BJ (cell line): Measurements from ENCODE around the gene MEGF9. TPM values are rescaled to one million over a fixed set of nuclear protein-coding genes. Genes with fewer than 3 reads are reported as not detected.
A peak's percentile ranks its signal among the peaks of the same experiment; 100 is the strongest.

Source experiments
- CTCF ChIA-PET: fragments of 350-600 bp; formaldehyde crosslinking; extraction: SDS; loops from one replicate; lab custom pipeline; 2021; ENCODE audit warnings: antibody characterized with exemption, inconsistent platforms; lab: Yijun Ruan, JAX
- POLR2A ChIA-PET: fragments of 300-600 bp; sonication (Branson Sonifier 250); formaldehyde crosslinking; extraction: SDS; loops from one replicate; lab custom pipeline; 2021; ENCODE audit warnings: antibody characterized with exemption; lab: Charles Lee
- DNase-seq: peaks from one replicate; pipeline ENCODE4 v3.0.0-alpha.2; 2011; ENCODE audit warnings: low read depth
- H3K27me3 ChIP-seq: 2 replicates; pipeline ENCODE4 v1.6.0; 2011; ENCODE audit warnings: low read length; ENCODE audit not compliant: control insufficient read depth, insufficient read depth
- H3K36me3 ChIP-seq: 2 replicates; pipeline ENCODE4 v1.5.1; 2011; ENCODE audit warnings: low read length; ENCODE audit not compliant: control insufficient read depth, insufficient read depth
- H3K4me3 ChIP-seq: 2 replicates; pipeline ENCODE4 v1.5.1; 2011; ENCODE audit warnings: low read depth, mild to moderate bottlenecking, control low read depth, low read length
- CTCF ChIP-seq: IDR thresholded peaks from 2 replicates; pipeline ENCODE4 v1.5.1; 2011; ENCODE audit warnings: low read depth, mild to moderate bottlenecking, control low read depth, inconsistent platforms, low read length, moderate library complexity; ENCODE audit not compliant: insufficient read depth
- polyA plus RNA-seq: library from polyadenylated mRNA; depleted of rRNA; stranded (reverse); fragments of >200 nt; gene quantifications from 2 replicates; pipeline ENCODE4 v1.2.3, GENCODE V29; 2011

The MEGF9 gene
- polyA plus RNA-seq, 1 experiment: 1.1 TPM

- no peaks in the 10 kb centered on the region for H3K27me3 ChIP-seq
- H3K36me3 ChIP-seq: no peaks in the 10 kb centered on the region
- H3K4me3 ChIP-seq: no peak overlapping the region
- no peak for TF ChIP-seq CTCF
- DNase-seq: no peak
- ChIA-PET POLR2A (no interaction called here), CTCF (interaction anchor here (0.6 to 1.5 kb wide), 6 partner anchors 9 to 113 kb away, joined by 3 to 5 read pairs (median 4); no protein-coding TSS in a partner anchor)
Measured at GRCh38 chr9:120616966-120617935, 97.0 kb downstream of the MEGF9 start.

GRCh38 chr9:120612218-120612617 is 102.1 kb downstream of the MEGF9 start:
- Histone ChIP-seq H3K4me3 (no peak overlapping the region), H3K36me3 (no peaks in the 10 kb centered on the region), H3K27me3 (no peaks in the 10 kb centered on the region)
- DNase-seq: no peak
- CTCF ChIA-PET: no interaction called here
- POLR2A ChIA-PET: no interaction called here
- 0 out of 2 replicates have a peak, but pooled peaks have one; percentile 23 for TF ChIP-seq CTCF

GRCh38 chr9:120611690-120612068 is 102.6 kb downstream of the MEGF9 start:
- ChIA-PET CTCF (interaction anchor here (0.6 kb wide), 1 partner anchor 217 kb away, joined by 3 read pairs; no protein-coding TSS in a partner anchor), POLR2A (no interaction called here)
- TF ChIP-seq CTCF: no peak
- no peaks in the 10 kb centered on the region for H3K27me3 ChIP-seq
- H3K4me3 ChIP-seq: no peak overlapping the region
- no peaks in the 10 kb centered on the region for H3K36me3 ChIP-seq
- DNase-seq: no peak

GRCh38 chr9:120610975-120611689 is 103.1 kb downstream of the MEGF9 start:
- POLR2A ChIA-PET: no interaction called here
- TF ChIP-seq CTCF: no peak
- CTCF ChIA-PET: interaction anchor here (0.6 to 1.0 kb wide), 3 partner anchors 9 to 216 kb away, joined by 3 read pairs; no protein-coding TSS in a partner anchor
- Histone ChIP-seq H3K4me3 (no peak overlapping the region), H3K36me3 (no peaks in the 10 kb centered on the region), H3K27me3 (no peaks in the 10 kb centered on the region)
- DNase-seq: no peak

DNA sequence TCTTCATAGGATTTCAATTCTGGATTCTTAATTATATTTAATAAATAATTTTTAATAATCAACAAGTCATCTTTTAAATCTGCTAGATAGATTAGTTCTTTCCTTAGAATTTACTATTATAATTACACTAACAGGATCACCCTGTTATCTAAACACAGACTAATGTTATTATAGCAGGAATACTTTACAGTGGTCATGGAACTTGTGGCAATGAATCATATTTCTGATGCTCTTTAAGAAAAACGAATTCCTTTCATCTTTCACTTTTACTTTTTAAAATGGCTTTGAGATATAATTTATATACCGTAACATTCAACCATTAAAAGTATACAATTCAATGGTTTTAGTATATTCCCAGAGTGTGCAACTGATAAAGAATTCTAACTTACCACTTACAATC is 104.6 kb downstream of the MEGF9 start:
- ChIA-PET POLR2A (no interaction called here), CTCF (interaction anchor here (0.9 to 1.0 kb wide), 2 partner anchors 11 to 64 kb away, joined by 3 read pairs; no protein-coding TSS in a partner anchor)
- Histone ChIP-seq H3K27me3 (no peaks in the 10 kb centered on the region), H3K4me3 (no peak overlapping the region), H3K36me3 (no peaks in the 10 kb centered on the region)
- DNase-seq: no peak
- TF ChIP-seq CTCF: no peak
